Measurements from ENCODE around the gene SPATA2.

SPATA2 gene

DNA sequence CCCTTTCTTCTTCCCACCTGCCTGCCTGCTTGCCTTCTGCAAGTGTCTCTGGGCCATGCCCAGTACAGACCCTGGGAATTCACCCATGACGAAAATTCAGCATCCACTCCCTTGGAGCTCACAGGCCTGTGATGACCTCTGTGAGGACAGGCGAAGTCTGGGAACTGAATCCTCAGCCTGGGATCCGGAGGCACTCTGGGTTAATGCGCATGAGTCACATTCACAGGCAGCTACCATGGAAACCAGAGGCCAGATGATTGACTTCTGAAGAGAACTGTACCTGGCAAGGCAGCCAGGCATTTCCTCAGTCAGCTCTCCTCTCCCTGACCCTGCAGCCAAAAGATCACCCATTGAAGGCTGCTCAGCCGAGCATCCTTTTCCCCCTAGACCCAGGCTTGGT lies 61.7 kb downstream of the SPATA2 start:
- no peak for DNase-seq

All from activated CD8-positive, alpha-beta memory T cell treated with anti-CD3 and anti-CD28 coated beads, Interleukin-2, amount 50 U/mL, for 48 hours (primary cell).